ENCODE measurements around the gene BAD.
"Not testable (repeated sequence)": the region's sequence is repeated elsewhere in the genome, so short reads cannot be mapped to it uniquely, and the experiment has no call there.

BAD gene

DNA sequence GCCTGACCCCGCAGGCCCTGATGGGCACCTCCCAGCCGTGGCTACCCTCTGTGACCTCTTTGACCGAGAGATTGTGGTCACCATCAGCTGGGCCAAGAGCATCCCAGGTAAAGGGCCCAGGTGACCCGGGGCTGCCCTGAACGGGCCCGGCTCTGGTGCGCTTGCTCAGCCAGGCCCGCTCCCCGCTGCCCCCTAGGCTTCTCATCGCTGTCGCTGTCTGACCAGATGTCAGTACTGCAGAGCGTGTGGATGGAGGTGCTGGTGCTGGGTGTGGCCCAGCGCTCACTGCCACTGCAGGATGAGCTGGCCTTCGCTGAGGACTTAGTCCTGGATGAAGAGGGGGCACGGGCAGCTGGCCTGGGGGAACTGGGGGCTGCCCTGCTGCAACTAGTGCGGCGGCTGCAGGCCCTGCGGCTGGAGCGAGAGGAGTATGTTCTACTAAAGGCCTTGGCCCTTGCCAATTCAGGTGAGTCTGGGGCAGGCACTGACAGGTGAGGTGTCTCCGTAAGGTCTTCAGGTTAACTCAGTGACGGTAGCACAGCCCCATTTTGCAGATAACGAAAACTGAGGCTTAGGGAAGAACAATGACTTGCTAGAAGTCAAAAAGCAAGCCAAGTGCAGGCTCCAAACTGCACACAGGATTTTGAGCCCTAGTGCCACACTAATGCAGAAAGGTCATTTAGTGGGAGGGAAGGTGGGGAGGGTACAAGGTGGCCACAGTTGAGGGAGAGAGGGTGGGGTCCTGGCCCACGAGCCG is 30.5 kb upstream of the BAD start:
- DNase-seq = no peak

DNA sequence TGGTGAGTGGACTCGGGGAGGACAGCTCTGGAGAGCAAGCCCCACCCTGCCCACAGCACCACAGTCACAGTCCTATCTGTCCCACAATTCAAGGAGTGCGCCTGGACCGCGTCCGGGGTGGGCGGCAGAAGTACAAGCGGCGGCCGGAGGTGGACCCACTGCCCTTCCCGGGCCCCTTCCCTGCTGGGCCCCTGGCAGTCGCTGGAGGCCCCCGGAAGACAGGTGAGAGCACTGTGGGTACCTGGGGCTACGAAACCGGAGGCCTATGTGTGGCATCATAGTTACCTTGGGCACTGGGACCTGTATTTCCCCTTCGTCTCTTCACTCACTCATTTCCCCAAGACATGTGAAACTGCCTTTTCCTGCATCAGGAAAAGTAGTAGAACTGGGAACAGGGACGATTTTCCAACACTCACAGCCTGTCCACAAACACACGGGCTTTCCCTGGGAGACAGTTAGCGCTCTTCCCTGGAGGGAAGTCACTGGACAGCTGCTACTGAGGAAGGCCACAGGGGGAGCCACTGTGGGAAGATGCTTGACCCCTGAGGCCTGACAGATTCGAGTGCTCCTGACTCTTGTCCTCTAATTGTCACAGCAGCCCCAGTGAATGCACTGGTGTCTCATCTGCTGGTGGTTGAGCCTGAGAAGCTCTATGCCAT is 29.8 kb upstream of the BAD start:
- DNase-seq = no peak

DNA sequence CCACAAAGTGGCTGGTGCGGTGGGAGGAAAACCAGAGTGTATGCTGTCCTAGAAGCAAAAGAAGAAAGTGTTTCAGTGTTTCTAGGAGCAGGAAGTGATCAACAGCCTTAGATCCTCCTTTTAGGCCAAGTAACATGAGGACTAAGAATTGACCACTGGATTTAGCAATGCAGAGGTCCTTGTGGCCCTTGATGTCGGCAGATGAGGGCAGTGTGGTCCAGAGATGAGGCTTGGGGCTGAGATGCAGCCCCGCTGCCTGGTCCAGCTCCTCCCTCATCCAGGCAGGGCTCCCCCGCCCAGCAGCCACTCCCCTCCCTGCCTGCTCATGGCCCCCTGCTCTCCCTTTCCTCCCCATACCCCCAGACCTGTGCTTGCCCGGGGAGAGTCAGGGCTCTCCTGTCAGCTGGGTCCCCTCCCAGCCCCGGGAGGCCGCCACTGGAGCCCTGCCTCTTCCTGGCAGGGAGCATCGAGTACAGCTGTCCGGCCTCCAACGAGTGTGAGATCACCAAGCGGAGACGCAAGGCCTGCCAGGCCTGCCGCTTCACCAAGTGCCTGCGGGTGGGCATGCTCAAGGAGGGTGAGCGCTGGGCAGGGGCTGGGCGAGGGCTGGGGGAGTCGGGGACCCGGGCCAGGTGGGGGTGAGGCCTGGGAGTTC is 29.2 kb upstream of the BAD start:
- DNase-seq = no peak

DNA sequence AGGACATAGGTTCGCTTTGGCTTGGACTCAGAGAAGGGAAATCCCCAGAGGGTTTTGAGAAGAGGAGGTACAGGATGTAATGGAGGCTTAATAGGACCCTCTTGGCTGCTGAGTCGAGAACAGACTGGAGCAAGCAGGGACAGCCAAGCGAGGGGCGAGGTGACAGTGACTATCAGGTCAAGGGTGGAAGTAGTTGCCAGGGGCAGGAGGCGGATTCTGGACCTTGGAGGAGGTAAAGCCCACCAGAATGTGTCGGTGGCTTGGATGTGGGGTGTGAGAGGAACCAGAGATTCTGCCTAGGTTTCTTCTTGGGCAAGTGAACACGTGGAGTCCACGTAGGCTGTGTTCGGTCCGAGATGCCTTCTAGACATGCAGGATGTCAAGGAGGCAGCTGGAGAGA is 28.5 kb upstream of the BAD start:
- no peak for DNase-seq

DNA sequence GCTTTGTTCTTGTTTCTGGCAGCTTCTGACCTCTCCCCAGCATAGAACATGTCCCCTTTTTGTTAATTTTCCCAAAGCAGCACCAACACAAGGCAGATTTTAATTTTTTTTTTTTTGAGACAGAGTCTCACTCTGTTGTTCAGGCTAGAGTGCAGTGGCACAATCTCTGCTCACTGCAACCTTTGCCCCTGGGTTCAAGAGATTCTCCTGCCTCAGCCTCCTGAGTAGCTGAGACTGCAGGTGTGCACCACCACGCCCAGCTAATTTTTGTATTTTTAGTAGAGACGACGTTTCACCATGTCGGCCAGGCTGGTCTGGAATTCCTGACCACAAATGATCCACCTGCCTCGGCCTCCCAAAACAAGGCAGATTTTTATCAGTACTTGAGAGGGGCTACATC is 23.3 kb upstream of the BAD start:
- DNase-seq = not testable (repeated sequence)

DNA sequence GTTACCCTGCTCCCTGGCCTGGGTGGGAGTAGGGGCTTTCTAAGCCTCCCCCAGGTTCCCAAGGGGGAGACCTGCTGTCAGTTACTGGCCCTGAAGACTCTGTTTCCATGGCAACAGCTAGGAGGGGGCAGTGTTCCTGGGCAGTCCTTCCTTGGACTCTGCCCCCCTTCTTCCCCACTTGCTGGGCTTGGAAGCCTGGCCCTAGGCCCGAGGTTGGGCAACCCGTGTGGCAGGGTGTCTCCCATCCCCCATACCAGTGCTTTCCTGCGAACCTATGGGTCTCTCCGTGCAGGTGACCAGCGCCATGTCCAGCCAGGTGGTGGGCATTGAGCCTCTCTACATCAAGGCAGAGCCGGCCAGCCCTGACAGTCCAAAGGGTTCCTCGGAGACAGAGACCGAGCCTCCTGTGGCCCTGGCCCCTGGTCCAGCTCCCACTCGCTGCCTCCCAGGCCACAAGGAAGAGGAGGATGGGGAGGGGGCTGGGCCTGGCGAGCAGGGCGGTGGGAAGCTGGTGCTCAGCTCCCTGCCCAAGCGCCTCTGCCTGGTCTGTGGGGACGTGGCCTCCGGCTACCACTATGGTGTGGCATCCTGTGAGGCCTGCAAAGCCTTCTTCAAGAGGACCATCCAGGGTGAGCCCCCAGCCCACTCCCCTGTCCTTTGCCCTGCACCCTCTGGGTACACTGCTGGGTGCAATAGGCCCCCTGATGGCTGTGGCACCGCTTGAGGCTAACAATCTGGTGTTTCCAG is 22.6 kb upstream of the BAD start:
- no peak for DNase-seq

DNA sequence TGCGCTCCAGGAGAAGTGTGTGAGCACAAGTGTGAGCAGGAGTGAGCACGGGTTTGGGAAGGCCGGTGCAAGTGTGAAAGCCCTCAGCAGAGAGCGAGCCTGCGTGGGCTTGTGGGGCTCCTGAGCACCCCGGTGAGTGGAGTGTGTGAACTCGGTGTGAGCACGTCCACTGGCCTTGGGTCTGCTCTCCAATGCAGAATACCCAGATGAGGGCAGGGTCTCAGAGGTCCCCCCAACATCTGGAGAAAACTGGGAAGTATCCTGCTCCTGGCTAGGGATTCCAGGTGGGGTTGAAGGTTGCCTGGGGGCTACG is 22.1 kb upstream of the BAD start:
- no peak for DNase-seq

DNA sequence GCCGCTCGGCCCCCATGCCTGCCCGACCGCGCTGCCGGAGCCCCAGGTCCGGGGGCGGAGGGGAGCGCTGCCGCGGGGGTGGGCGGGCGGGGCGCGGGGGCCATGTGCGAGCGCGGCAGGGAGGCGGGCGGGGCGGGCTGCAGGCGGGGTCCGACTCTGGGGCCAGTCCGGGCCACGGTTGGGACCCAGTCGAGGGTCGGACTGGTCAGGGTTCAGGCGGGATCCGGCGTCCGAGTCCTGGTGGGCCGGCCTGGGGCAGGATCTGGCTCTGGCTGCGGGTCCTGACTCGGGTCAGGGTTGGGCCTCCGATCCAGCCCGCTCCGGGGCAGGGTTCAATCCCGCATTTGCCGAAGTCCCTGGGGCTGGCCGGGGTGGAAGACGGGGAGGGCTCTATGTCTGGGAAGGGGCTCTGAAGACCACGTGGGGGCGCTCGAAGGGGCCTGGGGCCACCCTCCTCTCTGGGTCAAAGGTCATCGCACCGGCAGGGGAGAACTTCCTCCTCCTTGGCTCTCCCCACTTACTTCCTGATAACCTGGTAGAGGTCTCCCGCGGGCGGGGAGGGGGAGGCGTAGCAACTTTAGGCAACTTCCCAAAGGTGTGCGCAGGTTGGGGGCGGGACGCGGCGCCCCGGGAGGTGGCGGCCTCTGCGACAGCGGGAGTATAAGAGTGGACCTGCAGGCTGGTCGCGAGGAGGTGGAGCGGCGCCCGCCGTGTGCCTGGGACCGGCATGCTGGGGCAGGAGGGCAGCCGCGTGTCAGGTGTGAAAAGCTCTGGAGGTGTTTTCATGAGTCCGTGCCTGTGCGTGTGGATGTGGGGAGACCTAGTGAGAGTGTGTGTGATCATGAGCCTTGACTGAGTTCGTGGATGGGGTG is 21.5 kb upstream of the BAD start:
- peak; percentile 62 for DNase-seq

DNA sequence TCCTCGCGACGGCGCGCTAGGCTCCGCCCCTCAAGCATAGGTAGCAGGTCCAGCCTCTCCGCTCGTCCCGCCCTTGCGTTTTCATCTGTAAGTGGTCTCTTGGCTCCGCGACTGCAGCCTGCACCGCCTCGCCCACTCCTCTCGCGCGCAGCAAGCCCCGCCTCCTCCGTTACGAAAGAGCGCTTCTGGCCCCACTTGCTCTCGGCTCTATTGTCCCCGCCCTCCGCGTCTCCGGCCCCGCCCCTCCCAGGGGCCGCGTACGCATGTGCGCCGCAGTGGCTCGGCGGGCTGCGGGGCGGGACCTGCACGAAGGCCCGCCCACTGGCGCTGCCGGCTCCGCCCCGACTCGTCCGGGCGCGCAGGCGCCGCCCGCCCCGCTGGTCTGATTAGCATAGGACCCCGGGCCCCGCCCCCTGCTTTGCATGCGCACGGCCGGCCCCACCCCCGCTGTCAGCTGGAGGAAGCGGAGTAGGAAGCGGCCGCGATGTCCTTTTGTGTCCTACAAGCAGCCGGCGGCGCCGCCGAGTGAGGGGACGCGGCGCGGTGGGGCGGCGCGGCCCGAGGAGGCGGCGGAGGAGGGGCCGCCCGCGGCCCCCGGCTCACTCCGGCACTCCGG is 20.7 kb upstream of the BAD start, which contains the start of gene ESRRA:
Gene ESRRA, plus strand, starts transcription at position 450 of the 616 bp plus-strand sequence. CDS start 1,656 bp downstream, outside the sequence.
- peak; percentile 99 for DNase-seq

DNA sequence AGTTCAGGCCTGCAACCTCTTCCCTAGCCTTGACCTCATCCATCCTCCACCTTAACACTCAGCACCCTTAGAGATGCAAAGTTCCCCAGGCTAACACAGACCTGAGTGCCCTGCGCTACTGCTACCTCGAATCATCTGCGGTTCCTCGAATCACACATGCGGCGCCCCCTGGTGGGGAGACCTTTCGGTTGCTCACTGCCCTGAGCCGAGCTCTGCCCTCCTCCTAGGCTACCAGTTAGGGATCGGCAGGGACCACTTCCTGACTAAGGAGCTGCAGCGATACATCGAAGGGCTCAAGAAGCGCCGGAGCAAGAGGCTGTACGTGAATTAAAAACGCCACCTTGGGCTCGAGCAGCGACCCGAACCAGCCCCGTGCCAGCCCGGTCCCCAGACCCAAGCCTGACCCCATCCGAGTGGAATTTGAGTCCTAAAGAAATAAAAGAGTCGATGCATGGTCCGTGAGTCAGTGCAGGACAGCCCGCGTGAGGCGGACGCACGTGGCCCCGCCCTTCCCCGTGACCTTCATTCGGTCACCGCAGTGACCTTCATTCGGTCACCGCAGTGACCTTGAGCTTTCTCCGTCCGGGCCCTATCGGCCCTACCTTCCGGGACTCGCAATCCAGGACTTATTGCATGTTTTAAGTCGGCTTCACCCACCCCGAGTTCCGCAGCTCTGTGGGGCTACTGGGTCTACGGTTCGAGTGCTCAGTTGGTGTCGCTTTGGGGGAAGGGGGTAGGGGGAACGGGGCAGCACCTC is 20.0 kb upstream of the BAD start:
- DNase-seq = peak; percentile 85

DNA sequence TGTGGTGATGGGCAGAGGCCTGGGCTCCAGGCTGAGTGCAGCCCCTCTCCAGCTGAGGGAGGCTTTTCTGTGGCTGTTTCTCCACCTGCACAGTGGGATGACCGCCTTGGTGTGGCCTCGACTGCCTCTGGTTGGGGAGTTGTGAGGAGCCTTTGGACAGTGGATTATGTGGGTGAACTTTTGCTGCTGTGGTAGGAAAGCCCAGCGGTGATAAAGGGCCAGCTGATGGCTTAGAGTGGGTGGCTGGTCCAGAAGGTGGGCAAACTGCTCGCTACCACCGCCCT is 19.5 kb upstream of the BAD start:
- DNase-seq = no peak

DNA sequence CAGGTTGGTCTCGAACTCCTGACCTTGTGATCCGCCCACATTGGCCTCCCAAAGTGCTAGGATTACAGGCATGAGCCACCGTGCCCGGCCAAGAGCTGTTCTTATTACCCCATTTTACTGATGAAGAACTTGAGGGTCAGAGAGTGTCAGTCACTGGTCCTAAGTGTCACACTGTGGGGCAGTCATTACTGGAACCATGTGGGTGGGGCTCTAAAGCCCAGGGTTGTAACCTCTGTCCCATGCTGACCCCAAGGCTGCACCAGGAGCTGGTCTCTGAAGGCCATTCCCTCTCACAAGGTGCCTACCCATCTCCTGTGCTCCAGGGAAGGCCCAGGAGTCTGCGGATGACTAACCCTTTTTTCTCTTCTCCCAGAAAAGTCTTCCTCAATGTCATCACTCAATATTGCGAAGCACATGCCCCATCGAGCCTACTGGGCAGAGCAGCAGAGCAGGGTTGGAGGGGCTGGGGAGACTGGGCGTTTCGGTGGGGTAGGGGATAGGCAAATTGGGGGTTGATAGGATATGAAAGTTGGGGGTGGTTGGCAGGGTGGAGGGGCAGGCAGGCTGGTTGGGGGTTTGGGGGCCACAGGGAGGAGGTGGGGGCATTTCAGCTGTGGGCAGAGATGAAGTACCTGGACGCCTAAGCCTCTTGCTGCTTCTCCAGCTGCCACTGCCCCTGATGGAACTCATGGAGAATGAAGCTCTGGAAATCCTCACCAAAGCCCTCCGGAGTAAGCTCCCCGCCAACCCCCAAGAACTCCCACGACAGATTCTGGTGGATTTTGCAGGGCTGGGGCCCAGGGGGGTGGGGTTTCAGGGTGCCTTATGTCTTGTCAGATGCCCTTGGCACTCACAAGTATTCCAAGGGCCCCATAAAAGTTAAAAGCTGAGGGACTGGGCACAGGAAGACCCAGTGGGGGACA is 18.9 kb upstream of the BAD start:
- no peak for DNase-seq

DNA sequence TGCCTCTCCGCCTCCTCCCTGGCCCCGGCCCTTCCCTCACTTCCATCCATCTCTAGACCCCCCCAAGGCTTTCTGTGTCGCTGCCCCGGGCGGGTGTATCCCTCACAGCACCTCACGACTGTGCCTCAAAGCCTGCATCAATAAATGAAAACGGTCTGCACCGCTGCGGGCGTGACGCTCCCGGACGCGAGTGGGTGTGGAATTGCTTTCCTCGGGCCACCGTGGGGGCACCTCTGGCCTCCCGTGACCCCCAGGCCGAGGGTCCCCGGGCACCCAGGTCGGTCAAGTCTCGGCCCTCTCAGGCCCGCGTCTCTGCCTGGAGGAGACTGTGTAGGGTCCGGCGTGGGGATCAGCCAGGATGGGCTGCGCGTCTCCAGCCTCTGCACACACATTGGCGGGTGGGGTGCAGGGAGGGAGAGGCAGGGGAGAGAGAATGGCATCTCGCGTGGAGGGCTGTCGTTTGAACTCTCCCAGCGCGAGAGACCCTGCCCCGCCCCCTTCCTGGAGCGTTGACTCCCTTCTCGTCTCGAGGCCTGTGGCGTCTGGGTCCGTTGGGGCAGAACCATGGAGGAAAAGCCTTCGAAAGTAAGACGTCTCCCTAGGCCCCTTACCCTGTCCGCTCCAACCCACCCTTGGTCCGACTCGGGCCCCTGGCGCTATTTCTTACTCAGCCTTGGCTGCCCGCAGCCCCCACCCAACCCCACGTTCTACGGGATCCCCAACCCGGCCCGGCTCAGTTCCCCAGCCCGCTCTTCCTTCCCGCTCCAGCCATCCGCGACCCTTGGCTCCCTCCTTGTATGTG is 15.6 kb upstream of the BAD start, which contains the start of gene CATSPERZ:
Gene CATSPERZ, plus strand, starts transcription at position 512 of the 802 bp plus-strand sequence. Its CDS starts 53 bp downstream, at position 565.
- no peak for DNase-seq

DNA sequence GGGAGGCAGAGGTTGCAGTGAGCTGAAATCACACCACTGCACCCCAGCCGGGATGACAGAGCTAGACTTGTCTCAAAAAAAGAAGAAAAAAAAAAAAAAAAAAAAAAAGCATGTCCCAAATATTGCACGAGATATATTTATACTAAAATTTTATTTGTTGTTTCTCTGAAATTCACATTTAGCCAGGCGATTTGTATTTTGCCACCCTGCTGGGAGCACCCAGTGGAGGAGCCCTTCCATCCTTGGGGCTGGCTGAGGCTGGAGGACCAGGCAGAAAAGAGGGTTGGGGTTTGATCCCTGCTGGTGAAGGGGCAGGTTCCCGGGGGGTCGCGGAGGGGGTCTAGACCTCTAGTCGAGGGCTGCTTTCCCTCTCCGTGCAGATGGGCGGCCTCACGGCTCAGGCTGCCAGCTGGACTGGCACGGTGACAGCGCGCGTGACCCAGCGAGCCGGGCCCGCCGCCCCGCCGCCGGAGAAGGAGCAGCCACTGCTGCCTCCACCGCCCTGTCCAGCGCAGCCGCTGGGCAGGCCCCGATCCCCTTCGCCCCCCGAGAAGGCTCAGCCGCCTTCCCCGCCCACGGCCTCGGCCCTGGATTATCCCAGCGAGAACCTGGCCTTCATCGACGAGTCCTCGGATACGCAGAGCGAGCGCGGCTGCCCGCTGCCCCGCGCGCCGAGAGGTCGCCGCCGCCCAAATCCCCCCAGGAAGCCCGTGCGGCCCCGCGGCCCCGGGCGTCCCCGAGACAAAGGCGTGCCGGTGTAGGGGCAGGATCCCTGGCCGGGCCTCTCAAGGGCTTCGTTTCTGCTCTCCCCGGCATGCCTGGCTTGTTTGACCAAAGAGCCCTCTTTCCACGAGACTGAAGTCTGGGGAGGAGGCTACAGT is 14.7 kb upstream of the BAD start:
- no peak for DNase-seq

DNA sequence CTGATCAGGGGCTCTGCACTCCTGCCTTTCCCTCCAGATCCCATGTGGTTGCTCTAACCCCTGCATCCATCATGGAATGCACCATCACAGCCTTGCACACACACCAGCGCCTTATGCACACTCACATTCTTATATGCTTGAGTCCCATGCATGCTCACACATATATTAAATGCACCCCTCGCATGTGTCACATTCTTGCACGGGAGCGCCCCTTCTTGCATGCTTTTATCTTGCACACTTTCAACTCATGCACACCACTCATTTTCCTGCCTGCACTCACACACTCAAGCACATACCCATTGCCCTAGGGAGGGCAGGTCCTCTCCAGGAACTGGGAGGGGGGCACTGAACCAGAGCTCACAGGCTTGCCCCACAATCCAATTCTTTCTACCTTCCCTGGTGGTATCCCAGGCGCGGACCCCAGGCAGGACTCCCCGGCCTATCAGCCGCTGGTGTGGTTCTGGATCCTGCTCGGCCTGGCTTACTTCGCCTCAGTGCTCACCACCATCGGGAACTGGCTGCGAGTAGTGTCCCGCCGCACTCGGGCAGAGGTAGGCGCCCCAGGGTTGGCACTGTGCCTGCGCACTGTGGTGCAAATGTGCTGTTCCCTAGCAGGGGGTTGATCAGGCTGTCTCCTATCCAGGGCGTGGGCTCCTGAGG is 13.4 kb upstream of the BAD start:
- DNase-seq = no peak

DNA sequence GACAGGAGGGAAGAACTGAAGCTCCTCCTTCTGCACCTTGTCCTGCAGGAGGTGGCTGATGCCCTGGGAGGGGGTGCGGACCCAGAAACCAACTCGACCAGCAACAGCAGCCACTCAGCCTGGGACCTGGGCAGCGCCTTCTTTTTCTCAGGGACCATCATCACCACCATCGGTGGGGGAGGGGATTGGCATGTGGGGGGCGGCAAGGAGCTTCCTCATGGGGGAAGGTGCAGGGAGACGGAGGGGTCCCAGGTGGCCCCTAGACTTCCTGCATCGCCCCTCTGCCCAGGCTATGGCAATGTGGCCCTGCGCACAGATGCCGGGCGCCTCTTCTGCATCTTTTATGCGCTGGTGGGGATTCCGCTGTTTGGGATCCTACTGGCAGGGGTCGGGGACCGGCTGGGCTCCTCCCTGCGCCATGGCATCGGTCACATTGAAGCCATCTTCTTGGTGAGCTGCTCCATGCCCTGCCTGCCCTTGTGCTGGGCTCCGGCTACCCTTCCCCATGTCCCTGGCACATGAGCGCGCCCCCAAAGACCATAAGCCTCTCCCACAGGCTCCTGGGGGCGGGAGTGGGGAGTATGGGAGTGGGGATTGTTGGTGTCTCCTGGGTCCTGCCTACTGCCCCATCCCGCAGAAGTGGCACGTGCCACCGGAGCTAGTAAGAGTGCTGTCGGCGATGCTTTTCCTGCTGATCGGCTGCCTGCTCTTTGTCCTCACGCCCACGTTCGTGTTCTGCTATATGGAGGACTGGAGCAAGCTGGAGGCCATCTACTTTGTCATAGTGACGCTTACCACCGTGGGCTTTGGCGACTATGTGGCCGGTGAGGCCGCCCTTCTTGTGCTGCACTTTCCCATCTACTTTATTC is 12.6 kb upstream of the BAD start:
- DNase-seq = no peak

DNA sequence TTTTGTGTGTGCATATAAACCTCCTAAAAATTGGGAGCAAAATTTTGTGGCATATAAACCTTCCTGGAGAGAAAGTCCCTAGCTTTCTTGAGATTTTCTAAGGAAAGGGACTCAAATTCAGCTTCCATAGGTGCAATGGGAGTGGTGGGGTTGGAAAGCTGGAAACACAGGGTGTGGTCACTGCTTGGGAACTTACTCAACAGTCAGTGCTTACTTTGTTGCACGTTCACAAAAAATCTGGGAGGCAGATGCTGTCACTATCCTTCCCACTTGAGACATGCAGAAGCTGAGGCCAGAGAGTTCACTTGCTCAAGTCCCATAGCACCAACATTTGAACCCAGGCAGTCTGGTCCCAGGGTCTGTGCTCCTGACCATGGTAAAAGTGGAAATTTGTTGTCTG is 11.8 kb upstream of the BAD start:
- DNase-seq = no peak
